Spleen (tissue), 7 donors: Measurements from ENCODE around the gene SLAIN2.

Source experiments
- POLR2A ChIP-seq, 3 donors: fragments of 450-650 bp; IDR thresholded peaks; one replicate each; pipeline ENCODE4 v1.5.1; 2017; ENCODE audit warnings: antibody characterized with exemption in 3 of 3, mild to moderate bottlenecking in 1 of 3
- POLR2AphosphoS5 ChIP-seq, 3 donors: sonication (generic); formaldehyde crosslinking; IDR thresholded peaks; one replicate each; pipeline ENCODE4 v1.5.1; 2017; ENCODE audit warnings: antibody characterized with exemption in 3 of 3
- TF ChIP-seq, protein P1 (sequence below), 11 experiments: fragments of 200-600 bp in 7 of 11; fragments of 450-650 bp in 4 of 11; sonication (generic) in 4 of 11; IDR thresholded peaks in 8 of 11; conservative IDR thresholded peaks in 3 of 11; 1 replicate in 7 of 11; 2 replicates in 4 of 11; pipeline versions ENCODE4 v1.4.0 to v1.8.0; 2016 to 2021; ENCODE audit warnings: antibody characterized with exemption in 11 of 11, inconsistent platforms in 4 of 11, mild to moderate bottlenecking in 1 of 11
- donor health status: DM: no; HTN: no; CAD: no; lungs with moderate emphysema.
- donor health status: DM: no; HTN: no; CAD: no.
- donor health status: DM: no; HTN: no; CAD: no.

GRCh38 chr4:48369771-48370170 lies 28.4 kb downstream of the SLAIN2 start:
- TF ChIP-seq, protein P1, sequence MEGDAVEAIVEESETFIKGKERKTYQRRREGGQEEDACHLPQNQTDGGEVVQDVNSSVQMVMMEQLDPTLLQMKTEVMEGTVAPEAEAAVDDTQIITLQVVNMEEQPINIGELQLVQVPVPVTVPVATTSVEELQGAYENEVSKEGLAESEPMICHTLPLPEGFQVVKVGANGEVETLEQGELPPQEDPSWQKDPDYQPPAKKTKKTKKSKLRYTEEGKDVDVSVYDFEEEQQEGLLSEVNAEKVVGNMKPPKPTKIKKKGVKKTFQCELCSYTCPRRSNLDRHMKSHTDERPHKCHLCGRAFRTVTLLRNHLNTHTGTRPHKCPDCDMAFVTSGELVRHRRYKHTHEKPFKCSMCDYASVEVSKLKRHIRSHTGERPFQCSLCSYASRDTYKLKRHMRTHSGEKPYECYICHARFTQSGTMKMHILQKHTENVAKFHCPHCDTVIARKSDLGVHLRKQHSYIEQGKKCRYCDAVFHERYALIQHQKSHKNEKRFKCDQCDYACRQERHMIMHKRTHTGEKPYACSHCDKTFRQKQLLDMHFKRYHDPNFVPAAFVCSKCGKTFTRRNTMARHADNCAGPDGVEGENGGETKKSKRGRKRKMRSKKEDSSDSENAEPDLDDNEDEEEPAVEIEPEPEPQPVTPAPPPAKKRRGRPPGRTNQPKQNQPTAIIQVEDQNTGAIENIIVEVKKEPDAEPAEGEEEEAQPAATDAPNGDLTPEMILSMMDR (IDR thresholded peaks at IDR 0.05 in 8 of 11, conservative IDR thresholded peaks at IDR 0.05 in 3 of 11) = no peak
- no peak for TF ChIP-seq POLR2AphosphoS5 (IDR thresholded peaks at IDR 0.05)
- TF ChIP-seq POLR2A (IDR thresholded peaks at IDR 0.05) = no peak
